GM19043 (cell line): ENCODE measurements around the gene TNRC6B.
A peak's percentile ranks its signal among the peaks of the same experiment; 100 is the strongest.
"Not testable (repeated sequence)": the region's sequence is repeated elsewhere in the genome, so short reads cannot be mapped to it uniquely, and the experiment has no call there.

ENCODE experiments used
- ATAC-seq: cut with Tn5 transposase; IDR thresholded peaks from one replicate; pipeline ENCODE4 v1.9.1; 2021; ENCODE audit warnings: low read depth; ENCODE audit not compliant: unreplicated experiment

TNRC6B gene

GRCh38 chr22:40347300-40347699 lies 169.6 kb downstream of the TNRC6B start:
- no peak for ATAC-seq

GRCh38 chr22:40348025-40348658 lies 170.4 kb downstream of the TNRC6B start:
- ATAC-seq: no peak

DNA sequence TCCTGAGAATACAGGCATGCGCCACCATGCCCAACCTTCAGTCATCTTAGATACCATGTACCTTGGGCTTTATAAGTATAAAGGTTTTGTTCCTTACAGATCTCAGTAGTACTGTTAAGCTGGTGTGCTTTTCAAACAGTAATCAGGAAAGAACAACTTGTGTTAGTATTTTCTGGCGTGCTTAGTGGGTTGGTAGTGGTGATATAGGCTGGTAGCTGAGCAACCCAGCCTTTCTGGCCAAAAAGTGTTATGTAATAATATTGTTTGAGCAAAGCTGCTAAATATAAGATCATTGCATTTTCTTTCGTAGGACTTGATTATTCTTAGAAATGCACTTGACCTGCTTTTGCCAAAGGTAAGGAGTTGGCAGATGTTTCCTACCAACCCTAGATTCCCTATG lies 175.0 kb downstream of the TNRC6B start:
- no peak for ATAC-seq

DNA sequence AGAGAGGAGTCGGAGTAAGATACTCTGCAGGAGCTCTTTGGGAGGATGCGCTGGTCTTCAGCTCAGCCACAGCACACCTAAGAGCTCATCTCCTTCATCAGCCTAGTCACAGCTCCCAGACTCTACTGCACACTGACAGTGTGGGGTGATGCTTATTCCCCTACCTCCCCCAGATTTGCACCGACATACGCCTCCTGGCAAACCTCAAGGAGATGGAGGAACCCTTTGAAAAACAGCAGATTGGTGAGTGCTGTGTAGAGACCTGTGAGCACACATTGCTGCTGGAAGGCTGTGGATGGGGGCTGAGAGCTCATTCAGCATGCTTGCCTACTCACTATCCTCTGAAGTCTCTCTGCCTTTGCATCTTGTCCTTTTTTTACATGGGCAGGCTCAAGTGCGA lies 183.4 kb downstream of the TNRC6B start:
- no peak for ATAC-seq

DNA sequence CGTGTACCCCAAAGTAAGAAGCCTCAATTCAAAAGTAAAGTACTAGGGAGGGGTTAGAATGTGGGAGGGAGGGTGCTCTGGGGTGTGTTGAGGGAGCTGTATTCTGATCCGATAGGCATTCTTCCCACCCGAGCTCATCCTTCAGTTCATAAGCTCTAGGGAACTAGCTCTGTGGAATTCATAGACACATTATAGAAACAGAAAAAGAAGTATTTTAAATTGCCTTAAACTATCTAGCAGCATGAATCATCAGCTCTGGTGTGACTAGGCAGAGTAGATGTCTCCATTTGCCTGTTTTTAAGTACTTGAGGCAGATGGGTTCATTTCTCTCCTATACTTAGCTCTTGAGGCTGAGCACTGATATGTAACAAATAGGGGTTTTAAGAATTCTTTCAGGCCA lies 185.3 kb downstream of the TNRC6B start:
- no peak for ATAC-seq

DNA sequence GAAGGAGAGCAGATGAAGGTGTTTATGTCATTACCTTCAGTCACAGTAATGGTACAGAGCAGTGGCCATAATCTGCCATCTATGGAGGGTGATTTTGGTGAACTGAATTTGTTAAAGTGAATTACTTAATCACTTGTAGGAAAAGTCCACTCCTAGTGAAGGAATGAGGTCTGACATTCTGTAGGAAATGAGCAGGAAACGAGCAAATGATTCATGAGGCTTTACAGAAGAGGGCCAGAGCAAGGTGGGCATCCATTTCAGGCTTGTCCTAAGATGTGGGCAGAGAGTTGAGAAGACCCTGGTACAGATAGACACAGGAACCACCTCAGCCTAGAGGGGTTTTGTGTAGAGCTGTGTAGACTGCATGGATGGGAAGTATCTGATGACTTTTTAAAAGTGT lies 186.7 kb downstream of the TNRC6B start:
- no peak for ATAC-seq

DNA sequence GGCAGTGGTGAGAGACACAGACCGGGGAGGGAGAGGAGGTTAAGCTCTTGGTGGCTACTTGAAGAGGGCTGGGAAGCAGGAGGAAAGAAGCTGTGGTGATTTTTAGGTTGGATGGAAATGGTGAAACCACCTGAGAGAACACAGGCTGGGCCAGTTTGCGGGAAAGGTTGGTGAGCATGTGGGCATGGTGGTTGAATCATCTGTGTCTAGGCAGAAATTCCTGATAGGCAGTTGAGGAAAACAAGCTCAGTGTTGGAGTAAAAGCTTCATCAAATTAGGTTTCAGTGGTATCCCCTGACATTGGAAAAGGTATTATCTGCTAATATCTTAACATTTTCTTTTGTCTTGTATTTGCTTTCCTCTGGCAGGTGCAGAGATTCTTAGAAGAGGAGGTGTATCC lies 188.3 kb downstream of the TNRC6B start:
- ATAC-seq: no peak

DNA sequence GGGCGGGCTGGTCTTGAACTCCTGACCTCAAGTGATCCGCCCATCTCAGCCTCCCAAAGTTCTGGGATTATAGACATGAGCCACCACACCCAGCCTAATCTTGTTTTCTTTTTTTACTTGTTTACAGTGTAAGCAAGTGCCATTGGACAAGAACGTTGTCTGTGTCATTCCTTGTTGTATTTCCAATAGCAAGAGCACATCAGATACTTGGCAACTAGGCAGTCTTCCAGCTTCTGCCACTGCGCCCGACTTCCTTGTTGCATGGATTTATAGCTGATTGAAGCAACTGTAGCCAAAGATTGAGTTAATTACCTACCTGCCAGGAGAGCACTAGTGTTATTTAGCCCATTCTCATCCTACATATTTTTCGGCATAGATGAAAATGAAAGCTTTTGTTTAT lies 189.6 kb downstream of the TNRC6B start:
- ATAC-seq: no peak

GRCh38 chr22:40368016-40368415 lies 190.3 kb downstream of the TNRC6B start:
- ATAC-seq: no peak

GRCh38 chr22:40368836-40369235 lies 191.1 kb downstream of the TNRC6B start:
- ATAC-seq: no peak

DNA sequence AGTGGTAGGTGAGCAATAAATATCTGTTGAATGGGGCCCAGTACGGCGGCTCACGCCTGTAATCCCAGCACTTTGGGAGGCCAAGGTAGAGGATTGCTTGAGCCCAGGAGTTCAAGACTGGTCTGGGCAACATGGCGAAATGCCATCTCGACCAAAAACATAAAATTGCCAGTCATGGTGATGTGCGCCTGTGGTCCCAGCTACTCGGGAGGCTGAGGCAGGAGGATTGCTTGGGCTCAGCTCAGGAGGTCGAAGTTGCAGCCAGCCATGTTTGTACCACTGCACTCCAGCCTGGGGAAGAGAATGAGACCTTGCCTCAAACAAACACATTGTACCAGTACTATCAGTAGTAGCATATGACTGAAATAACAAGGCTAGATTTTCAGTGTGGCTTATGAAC lies 196.8 kb downstream of the TNRC6B start:
- ATAC-seq: no peak

DNA sequence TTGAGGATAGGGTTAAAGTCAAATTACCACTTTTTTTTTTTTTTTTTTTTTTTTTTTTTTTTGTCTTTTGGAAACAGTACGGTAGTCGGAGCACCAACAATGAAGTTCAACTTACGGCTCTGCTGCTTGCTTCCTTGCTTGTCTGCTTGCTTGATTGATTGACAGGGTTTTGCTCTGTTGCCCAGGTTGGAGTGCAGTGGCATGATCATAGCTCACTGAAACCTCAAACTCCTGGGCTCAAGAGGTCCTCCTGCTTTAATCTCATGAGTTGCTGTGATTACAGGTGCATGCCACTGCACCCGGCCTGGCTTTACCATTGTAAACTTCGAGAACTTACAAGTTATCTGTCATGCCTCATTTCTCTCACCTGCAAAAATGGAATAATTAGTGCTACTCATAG lies 198.4 kb downstream of the TNRC6B start:
- no peak for ATAC-seq

- ATAC-seq: no peak
These were observed 200.2 kb downstream of the TNRC6B start for GRCh38 chr22:40377931-40378330.

DNA sequence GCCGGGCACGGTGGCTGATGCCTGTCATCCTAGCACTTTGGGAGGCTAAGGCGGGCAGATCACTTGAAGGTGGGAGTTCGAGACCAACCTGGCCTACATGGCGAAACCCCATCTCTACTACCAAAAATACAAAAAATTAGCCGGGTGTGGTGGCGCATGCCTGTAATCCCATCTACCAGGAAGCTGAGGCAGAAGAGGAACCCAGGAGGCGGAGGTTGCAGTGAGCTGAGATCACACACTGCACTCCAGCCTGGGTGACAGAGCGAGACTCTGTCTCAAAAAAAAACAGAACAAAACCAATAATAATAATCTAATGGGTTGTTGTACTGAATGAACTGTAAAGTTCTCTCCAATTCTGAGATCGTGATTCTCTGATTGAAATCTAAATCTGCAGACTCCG lies 200.7 kb downstream of the TNRC6B start:
- ATAC-seq: not testable (repeated sequence)

GRCh38 chr22:40381461-40381860 lies 203.7 kb downstream of the TNRC6B start:
- ATAC-seq: no peak

- ATAC-seq: no peak
These were observed 206.2 kb downstream of the TNRC6B start for GRCh38 chr22:40383905-40384304.

GRCh38 chr22:40385036-40385782 lies 207.5 kb downstream of the TNRC6B start:
- peak; percentile 43 for ATAC-seq
